AG04450 (cell line): ENCODE data around the gene NLRP3. TPM values are rescaled to one million over a fixed set of nuclear protein-coding genes. Genes with fewer than 3 reads are reported as not detected.
"Not testable (repeated sequence)": the region's sequence is repeated elsewhere in the genome, so short reads cannot be mapped to it uniquely, and the experiment has no call there.

Source experiments
- CTCF ChIA-PET: fragments of 300-600, 350-600 bp; formaldehyde crosslinking; extraction: SDS; loops from one replicate; lab custom pipeline; 2022; ENCODE audit warnings: antibody characterized with exemption, inconsistent platforms; lab: Charles Lee
- POLR2A ChIA-PET: fragments of 350-600 bp; formaldehyde crosslinking; extraction: SDS; loops from one replicate; lab custom pipeline; 2021; ENCODE audit warnings: antibody characterized with exemption, inconsistent platforms; lab: Yijun Ruan, JAX
- DNase-seq: peaks from one replicate; pipeline ENCODE4 v3.0.0-alpha.2; 2011; ENCODE audit warnings: low read depth, low spot score
- H3K27ac ChIP-seq: one replicate; pipeline ENCODE4 v1.5.1; 2012; ENCODE audit warnings: low read depth, low read length, control low read depth
- H3K27me3 ChIP-seq: one replicate; pipeline ENCODE4 v1.6.0; 2012; ENCODE audit warnings: low read length; ENCODE audit not compliant: control insufficient read depth, insufficient read depth
- H3K4me3 ChIP-seq: 2 replicates; pipeline ENCODE4 v1.5.1; 2011; ENCODE audit warnings: mild to moderate bottlenecking, low read depth, low read length, control low read depth
- H3K9me3 ChIP-seq: 2 replicates; pipeline ENCODE4 v1.5.1; 2012; ENCODE audit warnings: low read length; ENCODE audit not compliant: control insufficient read depth, insufficient read depth
- CTCF ChIP-seq: IDR thresholded peaks from 2 replicates; pipeline ENCODE4 v1.5.1; 2011; ENCODE audit warnings: low read depth, low read length, control low read depth, inconsistent platforms
- polyA plus RNA-seq: library from polyadenylated mRNA; depleted of rRNA; stranded (reverse); fragments of >200 nt; gene quantifications from 2 replicates; pipeline ENCODE4 v1.2.3, GENCODE V29; 2011

NLRP3 gene
- polyA plus RNA-seq, 1 experiment: 0.06 TPM

GRCh38 chr1:247392088-247392487 lies 23.9 kb upstream of the NLRP3 start:
- no peak for DNase-seq
- Histone ChIP-seq H3K27me3 (no peaks in the 10 kb centered on the region), H3K9me3 (no peaks in the 10 kb centered on the region), H3K4me3 (no peak overlapping the region), H3K27ac (no peak overlapping the region)
- ChIA-PET POLR2A (no interaction called here), CTCF (interaction anchor here (11.1 kb wide), 1 partner anchor 18 kb away, joined by 117 read pairs; no protein-coding TSS in a partner anchor)
- TF ChIP-seq CTCF: no peak

GRCh38 chr1:247395075-247395474 lies 20.9 kb upstream of the NLRP3 start:
- POLR2A ChIA-PET, H3K4me3 ChIP-seq, H3K27me3 ChIP-seq, H3K9me3 ChIP-seq, DNase-seq, H3K27ac ChIP-seq: not testable (repeated sequence)
- CTCF ChIA-PET: interaction anchor here (1.7 kb wide), 1 partner anchor 22 kb away, joined by 5 read pairs; no protein-coding TSS in a partner anchor

GRCh38 chr1:247400685-247401084 lies 15.3 kb upstream of the NLRP3 start:
- no peak for DNase-seq
- POLR2A ChIA-PET: no interaction called here
- H3K27ac ChIP-seq: no peak overlapping the region
- no peak for TF ChIP-seq CTCF
- H3K4me3 ChIP-seq: no peak overlapping the region
- CTCF ChIA-PET: no interaction called here
- H3K9me3 ChIP-seq: peaks cover 3% of the 10 kb centered on the region; the same call in 1 of the 2 replicates
- H3K27me3 ChIP-seq: no peaks in the 10 kb centered on the region

- Histone ChIP-seq H3K27me3 (no peaks in the 10 kb centered on the region), H3K4me3 (no peak overlapping the region), H3K9me3 (peaks cover 11% of the 10 kb centered on the region), H3K27ac (no peak overlapping the region)
- ChIA-PET CTCF (interaction anchor here (1.0 kb wide), 1 partner anchor 12 kb away, joined by 3 read pairs; no protein-coding TSS in a partner anchor), POLR2A (no interaction called here)
- no peak for DNase-seq
- no peak for TF ChIP-seq CTCF
Observed at GRCh38 chr1:247401310-247402119, 14.5 kb upstream of the NLRP3 start.

- TF ChIP-seq CTCF: no peak
- ChIA-PET CTCF (interaction anchor here (1.0 kb wide), 2 partner anchors 12 kb away, joined by 3 to 4 read pairs; no protein-coding TSS in a partner anchor), POLR2A (no interaction called here)
- H3K9me3 ChIP-seq: peaks cover 14% of the 10 kb centered on the region
- no peaks in the 10 kb centered on the region for H3K27me3 ChIP-seq
- DNase-seq: no peak
- H3K4me3 ChIP-seq: no peak overlapping the region
- no peak overlapping the region for H3K27ac ChIP-seq
Observed at GRCh38 chr1:247402120-247402675, 13.8 kb upstream of the NLRP3 start.
